Activated CD8-positive, alpha-beta T cell treated with anti-CD3 and anti-CD28 coated beads, Interleukin-2, amount 10 ng/mL, durations not matched to agents 7 days and 5 days (primary cell): ENCODE measurements around the gene ACOT12. TPM values are rescaled to one million over a fixed set of nuclear protein-coding genes. Genes with fewer than 3 reads are reported as not detected.
A peak's percentile ranks its signal among the peaks of the same experiment; 100 is the strongest.

Source experiments
- ATAC-seq: fragments of 150-1000 bp; cut with Tn5 transposase; one replicate; pipeline ENCODE4 v1.10.0; 2021; ENCODE audit warnings: moderate library complexity
- CTCF ChIA-PET: fragments of 350-600 bp; sonication (Branson Sonifier 250); formaldehyde crosslinking; loops from one replicate; lab custom pipeline; 2021; ENCODE audit warnings: antibody characterized with exemption; lab: Charles Lee
- POLR2A ChIA-PET: fragments of 350-600 bp; sonication (Branson Sonifier 250); formaldehyde crosslinking; loops from one replicate; lab custom pipeline; 2021; ENCODE audit warnings: antibody characterized with exemption; lab: Charles Lee
- DNase-seq: peaks from one replicate; pipeline ENCODE4 v3.0.0-alpha.2; 2020
- H3K27ac Mint-ChIP-seq: one replicate; pipeline ENCODE4 v1.8.0; 2021; ENCODE audit warnings: mild to moderate bottlenecking, mixed read lengths
- H3K27me3 Mint-ChIP-seq: one replicate; pipeline ENCODE4 v1.8.0; 2021; ENCODE audit warnings: low read depth, mixed read lengths
- H3K36me3 Mint-ChIP-seq: one replicate; pipeline ENCODE4 v1.8.0; 2021; ENCODE audit warnings: low read depth, mixed read lengths
- H3K4me1 Mint-ChIP-seq: one replicate; pipeline ENCODE4 v1.8.0; 2021; ENCODE audit warnings: low read depth, mixed read lengths
- H3K4me3 Mint-ChIP-seq: one replicate; pipeline ENCODE4 v1.8.0; 2021; ENCODE audit warnings: mild to moderate bottlenecking, mixed read lengths
- H3K9me3 Mint-ChIP-seq: one replicate; pipeline ENCODE4 v1.8.0; 2022; ENCODE audit warnings: mixed read lengths; ENCODE audit not compliant: insufficient read depth
- total RNA-seq, 2 experiments: library from RNA; stranded (reverse); gene quantifications; one replicate each; pipeline ENCODE4 v1.2.3, GENCODE V29; 2021

The ACOT12 gene
- not detected for total RNA-seq

DNA sequence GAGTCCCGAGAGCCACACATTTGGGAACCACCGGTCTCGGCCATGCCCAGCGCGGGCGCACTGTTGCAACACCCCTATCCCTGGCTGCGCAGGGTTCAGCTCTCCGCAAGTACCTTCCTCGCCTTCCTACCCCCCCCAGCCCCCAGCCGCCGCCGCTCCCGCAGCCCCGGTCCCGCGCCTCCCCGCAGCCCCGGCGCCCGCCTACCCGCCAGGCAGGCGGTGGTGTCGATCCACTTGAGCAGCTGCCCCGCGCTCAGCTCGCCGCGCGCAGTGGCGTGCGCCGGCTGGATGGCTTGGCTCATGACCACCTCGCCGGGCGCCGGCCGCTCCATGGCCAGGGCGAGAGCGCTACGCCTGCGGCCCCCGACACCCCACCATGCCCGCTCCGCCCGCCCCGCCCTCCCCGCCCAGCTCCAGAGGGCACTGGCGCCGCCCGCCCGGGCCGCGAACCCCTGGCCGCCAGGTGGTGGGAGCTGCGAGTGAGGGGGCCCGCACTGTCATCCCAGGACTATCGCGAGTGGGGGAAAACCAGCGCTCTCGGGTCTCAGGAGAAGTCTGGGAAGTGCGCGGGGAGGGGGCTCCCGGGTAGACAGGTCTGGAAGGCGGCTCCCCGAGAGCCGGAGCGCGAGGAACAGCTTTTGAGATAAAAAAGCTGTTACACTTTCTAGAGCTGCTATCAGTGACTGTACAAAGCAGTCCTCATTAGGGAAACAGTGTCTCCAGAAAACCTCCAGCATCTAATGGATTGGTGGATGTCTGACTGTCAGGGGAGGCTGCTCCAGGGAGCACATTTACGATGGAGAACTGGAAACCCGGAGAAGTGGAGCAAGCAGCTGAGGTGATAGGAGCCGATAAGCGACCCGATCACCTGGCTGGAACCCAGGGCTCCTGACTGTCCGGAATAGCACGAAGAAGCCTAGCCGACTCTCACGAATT, at the start of gene ACOT12:
ACOT12 (minus strand) TSS at position 352 of the 936 bp plus-strand sequence; CDS start at position 332, 20 bp downstream.
- POLR2A ChIA-PET, result no interaction called here
- no peaks in the 10 kb centered on the region for H3K9me3 Mint-ChIP-seq

DNA sequence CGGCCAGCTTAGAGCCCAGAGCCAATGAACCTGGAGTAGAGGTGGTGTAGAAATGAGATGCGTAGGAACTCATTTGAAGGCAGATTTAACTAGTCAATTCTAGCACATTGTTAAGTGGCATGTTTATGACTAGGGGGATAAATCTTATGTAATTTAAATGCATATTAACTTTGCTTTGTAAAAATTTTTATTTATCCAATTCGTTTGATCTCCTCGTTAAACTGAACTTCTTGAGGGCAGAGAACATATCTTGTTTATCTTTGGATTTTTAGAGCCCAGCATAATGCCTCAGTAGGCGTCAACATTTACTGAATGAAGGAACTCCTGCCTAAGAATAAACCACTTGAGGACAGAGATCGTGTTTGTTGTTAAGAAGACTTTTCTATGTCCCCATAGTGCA, 41.1 kb upstream of the ACOT12 start:
- DNase-seq (no peak), ATAC-seq (no peak)
- POLR2A ChIA-PET, result interaction anchor here (0.6 kb wide), 1 partner anchor 14 kb away, joined by 3 read pairs; no protein-coding TSS in a partner anchor
- Mint-ChIP-seq H3K4me3 (no peak overlapping the region), H3K27ac (no peak overlapping the region), H3K9me3 (no peaks in the 10 kb centered on the region), H3K27me3 (no peaks in the 10 kb centered on the region), H3K4me1 (no peaks in the 10 kb centered on the region), H3K36me3 (no peaks in the 10 kb centered on the region)
- CTCF ChIA-PET, result no interaction called here

More for the DNA sequence above, at the start of gene ACOT12:
- H3K27me3 Mint-ChIP-seq, result peaks cover 54% of the 10 kb centered on the region
- peak within 1 kb of the TSS; percentile 45 for H3K4me3 Mint-ChIP-seq
- DNase-seq, result no peak
- CTCF ChIA-PET, result interaction anchor here (0.9 kb wide), 1 partner anchor 457 kb away, joined by 3 read pairs; no protein-coding TSS in a partner anchor
- H3K4me1 Mint-ChIP-seq, result peaks cover 3% of the 10 kb centered on the region
- no peak within 1 kb of the TSS for H3K27ac Mint-ChIP-seq
- peak; percentile 58 for ATAC-seq
- H3K36me3 Mint-ChIP-seq, result no peaks in the 10 kb centered on the region

DNA sequence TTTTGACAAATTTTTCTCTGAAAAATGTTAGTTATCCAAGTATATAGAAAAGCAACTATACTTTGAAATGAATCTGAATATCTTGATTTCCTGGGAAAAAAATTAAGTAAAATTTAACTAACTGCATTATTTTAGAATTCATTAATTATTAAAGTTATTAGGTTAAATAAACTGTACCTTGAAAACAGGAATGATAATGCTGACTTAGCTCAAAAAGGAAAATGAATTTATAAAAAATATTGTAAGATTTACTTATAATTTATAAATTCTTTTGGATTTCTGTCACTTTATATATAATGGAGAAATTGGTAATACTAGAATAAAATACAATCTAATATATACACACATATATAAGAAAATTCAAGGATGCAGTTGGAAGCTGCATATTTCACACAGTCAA, 36.1 kb upstream of the ACOT12 start:
- DNase-seq (no peak), ATAC-seq (no peak)
- H3K36me3 Mint-ChIP-seq, result no peaks in the 10 kb centered on the region
- H3K27me3 Mint-ChIP-seq, result no peaks in the 10 kb centered on the region
- peaks cover 4% of the 10 kb centered on the region for H3K4me1 Mint-ChIP-seq
- H3K4me3 Mint-ChIP-seq, result no peak overlapping the region
- CTCF ChIA-PET, result interaction anchor here (1.6 kb wide), 1 partner anchor 736 kb away, joined by 6 read pairs; no protein-coding TSS in a partner anchor
- H3K9me3 Mint-ChIP-seq, result no peaks in the 10 kb centered on the region
- no peak overlapping the region for H3K27ac Mint-ChIP-seq
- POLR2A ChIA-PET, result no interaction called here

DNA sequence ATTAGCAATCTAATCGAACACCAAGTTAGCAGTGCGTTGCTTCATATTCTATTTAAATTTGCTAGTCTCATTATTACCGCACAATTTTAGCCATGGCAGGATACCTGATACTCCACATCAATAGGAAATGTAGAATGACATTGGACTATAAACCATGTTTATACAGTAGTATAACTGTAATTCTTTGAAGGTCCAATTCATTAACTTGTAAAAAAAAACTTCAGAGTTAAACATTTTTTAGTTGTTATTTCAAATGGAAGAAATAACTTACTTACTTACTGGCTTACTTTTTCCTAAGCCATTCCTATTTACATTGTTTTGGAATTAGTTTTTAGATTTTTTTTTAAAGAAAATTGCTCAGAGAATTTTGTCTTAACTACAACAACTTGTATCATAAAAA, 35.4 kb upstream of the ACOT12 start:
- ATAC-seq (no peak), DNase-seq (no peak)
- Mint-ChIP-seq H3K36me3 (no peaks in the 10 kb centered on the region), H3K27ac (no peak overlapping the region), H3K27me3 (no peaks in the 10 kb centered on the region), H3K4me3 (no peak overlapping the region), H3K9me3 (no peaks in the 10 kb centered on the region), H3K4me1 (peaks cover 4% of the 10 kb centered on the region)
- POLR2A ChIA-PET, result no interaction called here
- CTCF ChIA-PET, result interaction anchor here (1.4 to 4.6 kb wide), 2 partner anchors 11 to 736 kb away, joined by 3 to 30 read pairs; no protein-coding TSS in a partner anchor

DNA sequence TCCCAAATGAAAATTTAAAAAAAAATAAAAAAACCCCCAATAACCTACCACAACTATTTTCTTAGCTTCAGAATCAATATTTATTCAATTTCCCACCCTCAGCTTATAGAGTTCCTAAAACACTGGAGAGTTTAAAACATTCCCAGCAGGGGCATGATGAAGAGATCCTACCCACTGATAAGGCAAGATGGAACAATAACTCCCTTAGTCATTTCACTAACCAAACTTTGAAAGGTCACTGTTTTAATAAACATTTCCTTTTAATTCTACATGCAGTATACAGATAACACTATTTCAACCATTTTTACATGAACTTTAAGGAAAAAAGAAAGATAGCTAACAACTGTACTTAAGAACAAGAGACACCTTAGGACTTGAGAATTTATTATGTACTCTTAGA, 34.9 kb upstream of the ACOT12 start:
- Mint-ChIP-seq H3K4me1 (peaks cover 4% of the 10 kb centered on the region), H3K9me3 (no peaks in the 10 kb centered on the region), H3K36me3 (no peaks in the 10 kb centered on the region), H3K4me3 (no peak overlapping the region), H3K27me3 (no peaks in the 10 kb centered on the region), H3K27ac (no peak overlapping the region)
- POLR2A ChIA-PET, result no interaction called here
- DNase-seq (no peak), ATAC-seq (no peak)
- CTCF ChIA-PET, result interaction anchor here (1.4 to 4.6 kb wide), 2 partner anchors 11 to 736 kb away, joined by 3 to 30 read pairs; no protein-coding TSS in a partner anchor

DNA sequence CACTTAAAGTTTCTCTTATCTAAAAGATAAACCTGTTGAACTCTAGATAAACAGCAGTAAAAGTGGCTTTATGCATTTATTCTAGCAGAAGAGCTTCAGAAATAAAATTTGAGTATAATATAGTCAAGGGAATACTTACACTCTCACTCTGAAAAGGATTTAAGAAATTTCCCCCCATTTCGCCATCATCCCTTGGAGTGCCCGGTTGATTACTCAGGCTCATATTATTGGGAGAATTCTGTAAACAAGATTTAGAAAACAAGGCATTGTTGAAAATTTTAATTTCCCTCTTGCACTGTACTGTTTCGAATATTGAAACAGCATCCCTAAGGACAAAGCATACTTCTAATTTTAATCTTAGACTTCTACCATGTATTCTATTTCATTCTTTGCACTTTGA, 34.5 kb upstream of the ACOT12 start:
- CTCF ChIA-PET, result interaction anchor here (1.4 to 4.6 kb wide), 2 partner anchors 12 to 737 kb away, joined by 3 to 30 read pairs; no protein-coding TSS in a partner anchor
- H3K4me1 Mint-ChIP-seq, result peaks cover 4% of the 10 kb centered on the region
- ATAC-seq, result no peak

DNA sequence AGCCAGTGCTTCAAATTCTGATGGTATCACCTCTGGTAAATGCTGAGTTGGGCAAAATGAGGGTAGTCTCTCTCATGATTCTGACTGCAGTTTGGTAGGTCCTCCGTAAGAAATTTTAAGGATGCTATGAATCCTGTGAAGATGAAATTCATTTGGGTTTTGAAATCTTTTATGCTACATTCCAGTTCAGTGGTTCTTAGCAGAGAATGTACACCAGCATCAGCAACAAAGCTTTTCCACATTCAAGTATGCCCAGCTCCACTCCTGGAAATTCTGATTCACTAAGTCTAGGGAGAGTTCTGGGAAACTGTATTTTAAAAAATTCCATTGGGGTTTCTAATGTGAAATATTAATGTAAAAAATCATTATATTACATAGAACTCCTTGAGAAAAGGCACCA, 33.6 kb upstream of the ACOT12 start:
- no peaks in the 10 kb centered on the region for H3K36me3 Mint-ChIP-seq
- ChIA-PET CTCF (interaction anchor here (2.1 to 4.6 kb wide), 2 partner anchors 82 to 738 kb away, joined by 8 to 30 read pairs; no protein-coding TSS in a partner anchor), POLR2A (no interaction called here)
- H3K9me3 Mint-ChIP-seq, result no peaks in the 10 kb centered on the region
- DNase-seq (no peak), ATAC-seq (no peak)
- peaks cover 4% of the 10 kb centered on the region for H3K4me1 Mint-ChIP-seq
- H3K27ac Mint-ChIP-seq, result no peak overlapping the region
- no peaks in the 10 kb centered on the region for H3K27me3 Mint-ChIP-seq
- no peak overlapping the region for H3K4me3 Mint-ChIP-seq

More for the DNA sequence above, 34.5 kb upstream of the ACOT12 start:
- H3K4me3 Mint-ChIP-seq, result no peak overlapping the region
- no peaks in the 10 kb centered on the region for H3K36me3 Mint-ChIP-seq
- H3K9me3 Mint-ChIP-seq, result no peaks in the 10 kb centered on the region
- no peaks in the 10 kb centered on the region for H3K27me3 Mint-ChIP-seq
- DNase-seq, result no peak
- POLR2A ChIA-PET, result no interaction called here
- no peak overlapping the region for H3K27ac Mint-ChIP-seq

DNA sequence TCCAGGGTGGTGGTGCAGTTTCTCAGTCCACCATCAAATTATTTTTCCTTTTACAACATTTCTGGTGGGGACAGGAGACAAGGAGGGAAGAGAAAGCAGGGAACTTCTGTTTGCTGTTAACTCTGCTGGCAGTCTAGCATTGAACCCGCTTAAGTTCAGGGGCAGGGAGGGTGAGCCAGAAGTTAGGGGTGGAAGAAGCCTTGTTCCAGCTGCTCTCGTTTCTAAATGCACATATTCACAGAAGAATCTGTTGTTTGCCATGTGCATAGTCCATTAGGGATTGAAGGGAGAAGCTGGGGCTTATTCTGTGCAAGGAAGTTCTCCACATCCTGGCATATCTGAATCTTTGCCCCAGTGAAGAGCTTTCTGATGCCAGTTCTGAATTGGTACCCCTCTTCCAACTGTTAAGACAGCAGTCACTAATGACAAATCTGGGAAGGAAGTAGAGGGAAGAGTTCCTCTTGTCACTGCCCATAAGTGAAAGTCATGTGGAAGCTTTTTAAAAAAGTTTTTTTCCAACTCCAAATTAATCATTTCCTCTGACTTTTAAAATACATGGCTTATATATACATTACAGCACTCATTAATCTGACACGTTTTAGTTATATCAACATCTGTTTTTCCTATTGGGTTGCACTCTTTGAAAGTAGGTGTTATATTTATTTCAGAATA, 32.6 kb upstream of the ACOT12 start:
- H3K27ac Mint-ChIP-seq, result no peak overlapping the region
- peaks cover 5% of the 10 kb centered on the region for H3K4me1 Mint-ChIP-seq
- ATAC-seq (no peak), DNase-seq (no peak)
- no peak overlapping the region for H3K4me3 Mint-ChIP-seq
- ChIA-PET CTCF (interaction anchor here (0.6 to 4.6 kb wide), 16 partner anchors 13 to 1916 kb away, joined by 3 to 30 read pairs (median 4); partner anchors contain the start of gene ZCCHC9), POLR2A (no interaction called here)
- H3K36me3 Mint-ChIP-seq, result no peaks in the 10 kb centered on the region
- H3K27me3 Mint-ChIP-seq, result no peaks in the 10 kb centered on the region
- no peaks in the 10 kb centered on the region for H3K9me3 Mint-ChIP-seq

DNA sequence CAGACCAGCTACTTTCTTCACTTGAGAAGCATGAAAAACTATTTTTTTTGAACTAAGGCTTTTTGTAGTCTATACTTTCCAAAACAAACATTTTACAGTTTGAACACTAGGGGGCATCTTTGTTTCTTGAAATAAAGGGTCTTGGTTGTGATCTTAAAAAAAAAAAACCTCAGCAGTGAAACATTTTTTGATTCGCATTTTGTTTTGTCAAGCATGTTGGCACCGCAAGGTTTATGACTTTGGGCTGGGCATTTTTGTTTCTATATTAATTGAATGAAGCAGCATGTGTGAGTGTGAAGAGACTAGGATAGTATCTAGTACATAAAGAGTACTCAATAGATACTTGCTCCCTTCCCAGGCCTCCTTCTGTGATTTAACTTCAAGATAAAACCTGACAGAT, 31.6 kb upstream of the ACOT12 start:
- ChIA-PET CTCF (interaction anchor here (0.6 to 4.6 kb wide), 19 partner anchors 12 to 830 kb away, joined by 3 to 30 read pairs (median 3); partner anchors contain the start of gene ZCCHC9), POLR2A (no interaction called here)
- H3K27ac Mint-ChIP-seq, result no peak overlapping the region
- no peaks in the 10 kb centered on the region for H3K27me3 Mint-ChIP-seq
- ATAC-seq (peak; percentile 47), DNase-seq (no peak)
- no peaks in the 10 kb centered on the region for H3K9me3 Mint-ChIP-seq
- H3K4me3 Mint-ChIP-seq, result no peak overlapping the region
- H3K36me3 Mint-ChIP-seq, result no peaks in the 10 kb centered on the region
- peaks cover 15% of the 10 kb centered on the region for H3K4me1 Mint-ChIP-seq

DNA sequence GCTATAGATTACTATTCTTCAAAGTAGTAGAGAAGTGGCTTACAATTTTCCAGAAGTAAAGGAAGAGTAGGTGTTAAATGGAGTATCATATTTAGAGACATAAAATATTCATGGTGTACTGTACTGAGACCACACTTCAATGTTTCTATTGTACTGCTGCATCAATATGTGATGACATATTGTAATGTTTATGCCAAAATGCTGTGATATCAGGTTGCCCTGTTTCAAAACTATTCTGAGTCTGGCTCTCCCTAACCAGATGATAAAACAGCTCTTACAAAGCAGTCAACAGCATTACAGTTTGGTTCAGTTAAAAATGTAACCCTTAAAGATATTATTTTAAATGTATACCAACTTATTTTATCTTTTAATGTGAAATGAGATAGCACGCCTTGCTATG, 30.8 kb upstream of the ACOT12 start:
- H3K4me3 Mint-ChIP-seq, result no peak overlapping the region
- ChIA-PET CTCF (interaction anchor here (0.6 to 4.6 kb wide), 12 partner anchors 12 to 830 kb away, joined by 3 to 30 read pairs (median 4); no protein-coding TSS in a partner anchor), POLR2A (no interaction called here)
- H3K27ac Mint-ChIP-seq, result no peak overlapping the region
- no peaks in the 10 kb centered on the region for H3K9me3 Mint-ChIP-seq
- ATAC-seq (no peak), DNase-seq (no peak)
- H3K4me1 Mint-ChIP-seq, result peaks cover 23% of the 10 kb centered on the region
- no peaks in the 10 kb centered on the region for H3K36me3 Mint-ChIP-seq
- no peaks in the 10 kb centered on the region for H3K27me3 Mint-ChIP-seq

DNA sequence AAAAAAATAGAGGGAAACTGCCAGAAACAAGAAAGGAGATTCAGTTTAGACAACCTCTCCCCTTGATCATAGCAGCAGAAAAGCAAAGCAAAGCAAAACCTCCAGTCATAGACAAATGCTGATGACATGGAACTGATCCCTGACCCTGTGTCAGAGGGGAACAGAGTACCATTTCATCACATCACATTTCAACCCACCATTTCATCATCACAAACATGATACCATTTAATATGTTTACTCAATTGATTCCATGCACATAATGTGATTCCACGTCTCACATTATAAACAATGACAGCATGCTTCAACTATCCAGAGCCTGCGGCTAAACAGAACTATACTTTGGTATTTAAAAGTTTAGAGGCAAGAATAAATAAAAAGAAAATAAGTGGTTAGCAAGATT, 28.7 kb upstream of the ACOT12 start:
- DNase-seq, result no peak
- Mint-ChIP-seq H3K4me1 (peaks cover 28% of the 10 kb centered on the region), H3K9me3 (no peaks in the 10 kb centered on the region), H3K36me3 (peaks cover 2% of the 10 kb centered on the region), H3K27ac (no peak overlapping the region), H3K4me3 (no peak overlapping the region), H3K27me3 (no peaks in the 10 kb centered on the region)
- no peak for ATAC-seq
- ChIA-PET POLR2A (no interaction called here), CTCF (no interaction called here)
